HG02973 (cell line): Measurements from ENCODE around the gene KTN1.

ENCODE experiments used
- ATAC-seq: cut with Tn5 transposase; IDR thresholded peaks from one replicate; pipeline ENCODE4 v1.9.1; 2021; ENCODE audit warnings: moderate library complexity; ENCODE audit not compliant: unreplicated experiment

The KTN1 gene

GRCh38 chr14:55609681-55610080 is 29.7 kb downstream of the KTN1 start:
- ATAC-seq = no peak

DNA sequence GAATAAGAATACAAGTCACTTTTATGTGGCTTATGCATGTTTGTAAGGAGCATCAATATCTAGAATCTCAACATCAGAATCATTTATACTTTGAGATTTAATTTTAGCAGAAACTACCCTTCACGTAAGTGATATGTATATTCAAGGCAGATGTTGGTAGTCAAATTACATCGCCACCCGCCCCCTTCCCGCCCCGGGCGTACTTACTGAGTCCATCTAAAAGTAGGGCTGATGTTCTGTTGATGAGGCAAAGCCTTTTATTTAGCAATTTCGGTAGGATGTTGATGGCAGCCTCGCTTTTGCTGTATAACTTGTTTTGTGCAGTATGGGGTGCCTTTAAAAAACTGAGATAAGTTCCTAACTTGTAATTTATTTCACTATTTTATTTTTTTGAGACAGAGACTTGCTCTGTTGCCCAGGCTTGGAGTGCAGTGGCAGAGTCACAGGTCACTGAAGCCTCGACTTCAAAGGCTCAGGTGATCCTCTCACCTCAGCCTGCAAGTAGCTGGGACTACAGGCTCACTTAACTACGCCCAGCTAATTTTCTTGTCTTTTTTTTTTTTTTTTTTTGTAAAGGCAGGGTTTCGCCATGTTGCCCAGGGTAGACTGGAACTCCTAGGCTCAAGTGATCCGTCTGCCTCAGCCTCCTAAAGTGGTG is 30.8 kb downstream of the KTN1 start:
- ATAC-seq = no peak

- ATAC-seq = no peak
These were observed 31.9 kb downstream of the KTN1 start for GRCh38 chr14:55611859-55612258.

DNA sequence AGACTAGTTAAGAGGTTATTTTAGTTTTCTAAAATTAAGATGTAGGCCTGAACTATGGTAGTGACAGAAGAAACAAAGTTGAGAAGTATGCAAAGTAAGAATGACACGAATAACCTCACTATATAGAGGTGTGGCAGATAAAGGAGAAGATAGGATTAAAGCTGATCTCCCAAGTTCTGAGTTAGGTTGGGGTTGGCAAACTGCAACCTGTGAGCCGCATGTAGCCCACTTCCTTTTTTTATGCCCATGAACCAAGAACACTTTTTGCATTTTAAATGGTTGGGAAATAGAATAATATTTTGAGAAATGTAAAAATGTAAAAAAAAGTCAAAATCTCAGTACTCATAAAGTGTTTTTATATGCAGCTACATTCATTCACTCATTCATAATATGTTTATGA is 34.3 kb downstream of the KTN1 start:
- no peak for ATAC-seq

DNA sequence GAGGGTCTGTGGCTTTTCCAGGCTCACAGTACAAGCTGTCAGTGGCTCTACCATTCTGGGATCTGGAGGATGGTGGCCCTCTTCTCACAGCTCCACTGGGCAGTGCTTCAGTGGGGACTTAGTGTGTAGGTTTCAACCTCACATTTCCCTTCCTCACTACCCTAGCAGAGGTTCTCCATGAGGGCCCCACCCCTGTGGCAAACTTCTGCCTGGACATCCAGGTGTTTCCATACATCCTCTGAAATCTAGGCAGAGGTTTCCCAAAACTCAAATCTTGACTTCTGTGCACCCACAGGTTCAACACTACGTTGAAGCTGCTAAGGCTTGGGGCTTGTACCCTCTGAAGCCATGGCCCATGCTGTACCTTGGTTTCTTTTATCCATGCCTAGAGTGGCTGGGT is 40.3 kb downstream of the KTN1 start:
- ATAC-seq = no peak

GRCh38 chr14:55620981-55621380 is 41.0 kb downstream of the KTN1 start:
- no peak for ATAC-seq

DNA sequence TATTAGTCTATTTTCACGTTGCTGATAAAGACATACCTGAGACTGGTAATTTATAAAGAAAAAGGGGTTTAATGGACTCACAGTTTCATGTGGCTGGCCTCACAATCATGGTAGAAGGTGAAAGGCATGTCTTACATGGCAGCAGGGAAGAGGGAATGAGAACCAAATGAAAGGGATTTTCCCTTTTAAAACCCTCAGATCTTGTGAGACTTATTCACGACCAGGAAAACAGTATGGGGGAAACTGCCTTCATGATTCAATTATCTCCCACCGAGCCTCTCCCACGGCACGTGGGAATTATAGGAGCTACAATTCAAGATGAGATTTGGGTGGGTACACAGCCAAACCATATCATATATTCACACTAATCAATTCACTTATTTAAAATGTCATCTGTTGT is 41.4 kb downstream of the KTN1 start:
- ATAC-seq = no peak

GRCh38 chr14:55624913-55625312 is 44.9 kb downstream of the KTN1 start:
- no peak for ATAC-seq

GRCh38 chr14:55625481-55625880 is 45.5 kb downstream of the KTN1 start:
- no peak for ATAC-seq

DNA sequence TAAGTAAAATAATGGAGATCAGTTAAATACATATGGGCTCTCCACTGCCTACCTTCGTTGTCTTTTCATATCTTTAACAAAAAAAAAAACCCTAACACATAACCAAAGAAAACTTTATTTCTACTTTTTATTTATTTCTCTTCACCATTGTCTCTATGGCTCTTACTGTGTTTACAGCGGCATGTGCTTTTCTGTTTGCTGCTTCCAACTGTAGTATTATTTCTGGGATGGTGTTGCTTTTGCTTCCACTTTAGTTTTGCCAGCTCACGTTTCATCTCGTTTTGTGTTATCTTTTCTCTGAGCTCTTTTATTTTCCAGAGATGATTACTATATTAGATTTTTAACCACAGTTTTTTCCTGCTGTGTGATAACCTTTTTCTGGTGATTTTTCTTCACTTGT is 46.1 kb downstream of the KTN1 start:
- ATAC-seq = no peak

DNA sequence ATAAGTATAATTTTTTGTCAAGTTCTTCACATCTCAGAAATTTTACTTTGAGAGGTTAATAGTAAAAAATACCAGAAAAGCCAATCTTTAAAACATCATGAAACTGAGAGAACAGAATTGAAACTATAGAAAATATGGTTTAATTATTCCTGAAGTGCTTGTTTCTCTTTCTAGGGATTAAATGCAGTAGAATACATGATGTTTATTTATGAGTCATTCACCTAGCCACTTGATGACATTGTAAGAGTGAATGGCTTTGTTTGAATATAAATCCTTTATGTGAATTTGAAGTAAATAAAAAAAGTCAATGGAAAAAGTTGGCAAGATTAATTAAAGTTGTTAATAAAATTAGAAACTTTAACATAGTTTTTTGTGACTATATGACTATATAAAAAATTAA is 48.4 kb downstream of the KTN1 start:
- ATAC-seq = no peak

GRCh38 chr14:55638665-55639064 is 58.7 kb downstream of the KTN1 start:
- no peak for ATAC-seq

GRCh38 chr14:55641290-55641689 is 61.3 kb downstream of the KTN1 start:
- no peak for ATAC-seq

DNA sequence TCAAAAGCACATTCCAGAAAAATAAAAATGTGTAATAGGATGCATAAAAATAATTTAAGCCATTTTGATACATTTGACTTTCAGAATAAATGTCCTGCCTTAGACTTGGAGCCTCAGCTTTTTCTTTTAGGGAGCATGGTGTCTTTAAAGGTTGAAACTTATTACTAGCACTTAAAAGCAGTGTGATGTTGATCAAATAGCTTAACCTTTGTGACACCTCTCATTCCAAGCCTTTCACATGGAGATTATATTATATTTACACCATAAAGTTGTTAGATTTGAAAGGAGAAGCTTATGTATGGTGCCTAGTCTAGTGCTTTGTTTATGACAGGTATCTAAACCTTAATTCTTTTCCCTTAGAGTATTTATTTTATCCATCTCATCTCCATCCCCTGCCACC is 61.9 kb downstream of the KTN1 start:
- no peak for ATAC-seq

DNA sequence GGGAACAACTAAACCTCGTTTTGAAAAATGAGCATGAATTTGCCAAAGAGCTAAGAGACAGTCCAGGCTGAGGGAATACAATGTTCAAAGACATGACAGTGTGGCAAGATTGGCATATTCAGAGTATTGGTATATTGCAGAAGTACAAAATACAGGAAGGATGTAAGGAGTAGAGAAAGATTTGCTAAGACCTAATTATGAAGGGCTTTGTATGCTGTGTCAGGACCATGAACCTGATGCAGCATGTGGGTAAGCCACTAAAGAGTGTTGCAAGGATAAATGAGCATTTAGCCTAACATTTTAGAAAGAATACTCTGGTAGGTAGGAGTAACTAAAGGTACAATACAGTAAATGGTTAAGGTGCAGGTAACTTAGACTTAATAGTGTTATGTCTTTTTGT is 65.1 kb downstream of the KTN1 start:
- ATAC-seq = no peak

DNA sequence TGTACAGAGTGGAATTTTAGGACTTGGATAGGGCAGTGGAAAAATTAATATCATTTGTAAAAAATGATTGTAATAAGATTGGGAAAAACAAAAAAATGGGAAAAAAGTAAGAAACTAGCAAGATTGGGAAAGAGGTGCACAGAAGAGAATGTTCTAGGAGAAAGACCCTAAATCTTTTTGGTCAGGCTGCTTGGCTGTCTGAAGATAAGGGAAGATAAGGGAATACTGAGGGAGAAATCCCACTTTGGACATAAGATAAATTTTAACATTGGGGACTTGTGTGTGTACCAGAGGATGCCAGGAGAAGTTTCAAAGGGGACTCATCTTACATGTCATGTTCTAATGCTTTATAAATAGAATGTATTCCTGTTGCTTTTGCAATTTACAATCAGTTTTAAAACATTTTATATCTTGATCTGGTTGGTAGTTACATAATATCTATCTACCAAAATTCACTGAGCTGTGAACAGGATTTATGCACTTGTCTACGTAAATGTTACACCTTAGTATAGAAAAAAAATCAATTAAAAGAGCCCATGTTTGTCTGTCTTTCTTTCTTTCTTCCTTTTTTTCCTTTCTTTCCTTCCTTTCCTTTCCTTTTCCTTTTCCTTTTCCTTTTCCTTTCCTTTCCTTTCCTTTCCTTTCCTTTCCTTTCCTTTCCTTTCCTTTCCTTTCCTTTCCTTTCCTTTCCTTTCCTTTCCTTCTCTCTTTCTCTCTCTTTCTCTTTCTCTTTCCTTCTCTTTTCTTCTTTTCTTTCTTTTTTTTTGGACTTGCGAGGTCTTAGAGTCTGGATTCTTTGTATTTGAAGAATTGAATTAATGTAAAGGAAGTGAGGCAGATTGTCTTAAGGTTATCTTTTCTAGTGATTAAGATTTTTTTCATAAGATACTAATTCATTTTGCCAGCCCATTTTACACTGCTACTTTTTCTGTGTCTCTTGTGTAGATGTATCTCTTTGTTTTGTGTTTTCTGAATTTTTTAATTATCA is 66.1 kb downstream of the KTN1 start:
- ATAC-seq = no peak

DNA sequence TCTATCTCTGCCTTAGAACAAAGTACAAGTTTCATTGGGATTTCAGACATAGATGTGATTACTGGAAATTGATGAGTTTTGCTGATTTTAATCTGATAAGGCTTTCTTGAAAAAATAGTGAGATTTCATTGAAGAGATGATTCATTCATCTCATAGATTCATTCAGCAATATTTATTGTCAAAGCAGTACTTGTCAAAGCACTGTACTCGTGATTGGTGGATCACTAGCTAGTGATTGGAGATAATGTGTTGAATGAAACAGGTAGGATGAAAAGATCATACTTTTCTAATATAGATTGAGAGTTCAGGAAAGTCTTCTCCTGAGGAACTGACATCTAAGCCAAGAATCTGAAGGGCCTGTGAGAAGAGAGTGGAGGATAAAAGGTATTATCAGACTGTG is 71.0 kb downstream of the KTN1 start:
- no peak for ATAC-seq

GRCh38 chr14:55654243-55654642 is 74.2 kb downstream of the KTN1 start:
- no peak for ATAC-seq

DNA sequence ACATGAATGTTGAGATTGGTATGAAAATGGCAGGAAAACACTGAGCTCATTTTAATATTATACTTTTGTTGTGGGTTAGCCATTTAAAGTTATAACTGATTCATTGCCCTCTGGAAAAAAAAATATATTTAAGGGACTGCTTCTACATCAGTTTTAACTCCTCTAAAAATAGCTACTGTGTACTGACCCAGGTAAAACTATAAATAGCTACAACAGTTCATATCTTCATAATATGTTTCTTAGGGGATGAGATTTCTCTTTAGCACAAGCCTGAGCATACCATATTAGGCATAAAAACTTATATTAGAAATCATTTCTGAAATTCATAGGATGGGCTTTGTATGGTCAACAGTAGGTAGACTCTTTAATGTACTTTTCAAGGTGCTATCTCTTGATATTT is 81.0 kb downstream of the KTN1 start:
- ATAC-seq = no peak

- ATAC-seq = no peak
These were observed 82.7 kb downstream of the KTN1 start for GRCh38 chr14:55662752-55663151.

GRCh38 chr14:55665067-55665675 is 85.2 kb downstream of the KTN1 start:
- ATAC-seq = peak; percentile 56

- no peak for ATAC-seq
These were observed 87.8 kb downstream of the KTN1 start for GRCh38 chr14:55667801-55668200.
